GM04504 (cell line): ENCODE results near the gene FLRT2.
A peak's percentile ranks its signal among the peaks of the same experiment; 100 is the strongest.

ENCODE experiments used
- DNase-seq: peaks from one replicate; pipeline ENCODE4 v3.0.0-alpha.2; 2012; ENCODE audit warnings: low read depth

Gene FLRT2

GRCh38 chr14:85662096-85662495 lies 132.2 kb downstream of the FLRT2 start:
- DNase-seq, result no peak

GRCh38 chr14:85663256-85663655 lies 133.3 kb downstream of the FLRT2 start:
- no peak for DNase-seq

GRCh38 chr14:85663667-85664066 lies 133.7 kb downstream of the FLRT2 start:
- no peak for DNase-seq

GRCh38 chr14:85675957-85676356 lies 146.0 kb downstream of the FLRT2 start:
- no peak for DNase-seq

GRCh38 chr14:85686908-85687307 lies 157.0 kb downstream of the FLRT2 start:
- no peak for DNase-seq

GRCh38 chr14:85687456-85687855 lies 157.5 kb downstream of the FLRT2 start:
- DNase-seq, result no peak

GRCh38 chr14:85688006-85688405 lies 158.1 kb downstream of the FLRT2 start:
- DNase-seq, result no peak

- no peak for DNase-seq
Measured at GRCh38 chr14:85695300-85695699, 165.4 kb downstream of the FLRT2 start.

- no peak for DNase-seq
Measured at GRCh38 chr14:85701116-85701515, 171.2 kb downstream of the FLRT2 start.

GRCh38 chr14:85701763-85702162 lies 171.8 kb downstream of the FLRT2 start:
- no peak for DNase-seq

- no peak for DNase-seq
Measured at GRCh38 chr14:85702191-85702590, 172.2 kb downstream of the FLRT2 start.

- peak; percentile 5 for DNase-seq
Measured at GRCh38 chr14:85702997-85703396, 173.1 kb downstream of the FLRT2 start.
